Mucosa of rectum (tissue), 2 donors: ENCODE results near the gene OLFML3.
"Not testable (repeated sequence)": the region's sequence is repeated elsewhere in the genome, so short reads cannot be mapped to it uniquely, and the experiment has no call there.

ENCODE experiments used
- H3K27ac ChIP-seq, 2 donors: one replicate each; pipeline ENCODE4 v1.7.0; 2013; ENCODE audit warnings: inconsistent platforms in 2 of 2, low read depth in 2 of 2, low read length in 2 of 2
- H3K27me3 ChIP-seq, 2 donors: one replicate each; pipeline ENCODE4 v1.7.0; 2013; ENCODE audit warnings: low read length in 2 of 2; ENCODE audit not compliant: control insufficient read depth in 2 of 2, insufficient read depth in 2 of 2
- H3K36me3 ChIP-seq, 2 donors: one replicate each; pipeline ENCODE4 v1.7.0; 2013; ENCODE audit warnings: low read length in 2 of 2; ENCODE audit not compliant: control insufficient read depth in 2 of 2, insufficient read depth in 2 of 2
- H3K4me1 ChIP-seq, 2 donors: one replicate each; pipeline ENCODE4 v1.7.0; 2013; ENCODE audit warnings: low read length in 2 of 2, mild to moderate bottlenecking in 1 of 2; ENCODE audit not compliant: control insufficient read depth in 2 of 2, insufficient read depth in 2 of 2
- H3K4me3 ChIP-seq, 2 donors: one replicate each; pipeline ENCODE4 v1.7.0; 2013; ENCODE audit warnings: low read length in 2 of 2
- H3K9ac ChIP-seq, 2 donors: one replicate each; pipeline ENCODE4 v1.7.0; 2013; ENCODE audit warnings: low read length in 2 of 2, low read depth in 1 of 2, mild to moderate bottlenecking in 1 of 2
- H3K9me3 ChIP-seq, 2 donors: one replicate each; pipeline ENCODE4 v1.7.0; 2013; ENCODE audit warnings: low read length in 2 of 2; ENCODE audit not compliant: control insufficient read depth in 2 of 2
- donor health status: healthy.
- donor health status: Normal muscosa, but diverticular disease.

Gene OLFML3

GRCh38 chr1:114002492-114003239 is 23.4 kb downstream of the OLFML3 start:
- H3K27ac ChIP-seq = no peak overlapping the region
- no peaks in the 10 kb centered on the region for H3K36me3 ChIP-seq
- H3K4me1 ChIP-seq = no peaks in the 10 kb centered on the region
- H3K4me3 ChIP-seq = no peak overlapping the region
- H3K9me3 ChIP-seq = no peaks in the 10 kb centered on the region
- no peaks in the 10 kb centered on the region for H3K27me3 ChIP-seq
- no peak overlapping the region for H3K9ac ChIP-seq

- Histone ChIP-seq H3K9ac (no peak overlapping the region), H3K36me3 (no peaks in the 10 kb centered on the region), H3K4me1 (no peaks in the 10 kb centered on the region), H3K9me3 (no peaks in the 10 kb centered on the region), H3K27me3 (no peaks in the 10 kb centered on the region), H3K4me3 (no peak overlapping the region), H3K27ac (no peak overlapping the region)
Observed at GRCh38 chr1:114003431-114003830, 24.2 kb downstream of the OLFML3 start.

- not testable (repeated sequence) for H3K9ac ChIP-seq, H3K27ac ChIP-seq, H3K4me3 ChIP-seq, H3K4me1 ChIP-seq, H3K27me3 ChIP-seq, H3K36me3 ChIP-seq, H3K9me3 ChIP-seq
Observed at GRCh38 chr1:114006825-114007224, 27.6 kb downstream of the OLFML3 start.

- H3K27me3 ChIP-seq = no peaks in the 10 kb centered on the region
- H3K9me3 ChIP-seq = no peaks in the 10 kb centered on the region
Observed at GRCh38 chr1:114008480-114008941, 29.2 kb downstream of the OLFML3 start.

GRCh38 chr1:114008993-114009392 is 29.7 kb downstream of the OLFML3 start:
- H3K36me3 ChIP-seq = no peaks in the 10 kb centered on the region
- no peaks in the 10 kb centered on the region for H3K4me1 ChIP-seq
- no peak overlapping the region for H3K9ac ChIP-seq
- H3K4me3 ChIP-seq = no peak overlapping the region
- no peaks in the 10 kb centered on the region for H3K9me3 ChIP-seq
- no peak overlapping the region for H3K27ac ChIP-seq
- no peaks in the 10 kb centered on the region for H3K27me3 ChIP-seq

More at GRCh38 chr1:114008480-114008941, 29.2 kb downstream of the OLFML3 start:
- H3K4me1 ChIP-seq = no peaks in the 10 kb centered on the region
- no peak overlapping the region for H3K4me3 ChIP-seq
- no peaks in the 10 kb centered on the region for H3K36me3 ChIP-seq
- H3K27ac ChIP-seq = no peak overlapping the region
- H3K9ac ChIP-seq = no peak overlapping the region

- no peak overlapping the region for H3K4me3 ChIP-seq
- H3K4me1 ChIP-seq = no peaks in the 10 kb centered on the region
- H3K27ac ChIP-seq = no peak overlapping the region
- no peaks in the 10 kb centered on the region for H3K27me3 ChIP-seq
- H3K36me3 ChIP-seq = no peaks in the 10 kb centered on the region
- H3K9me3 ChIP-seq = no peaks in the 10 kb centered on the region
- H3K9ac ChIP-seq = no peak overlapping the region
Observed at GRCh38 chr1:114009393-114009792, 30.1 kb downstream of the OLFML3 start.

- no peak overlapping the region for H3K27ac ChIP-seq
- H3K36me3 ChIP-seq = no peaks in the 10 kb centered on the region
- no peaks in the 10 kb centered on the region for H3K4me1 ChIP-seq
- no peak overlapping the region for H3K9ac ChIP-seq
- H3K4me3 ChIP-seq = no peak overlapping the region
- H3K27me3 ChIP-seq = no peaks in the 10 kb centered on the region
- H3K9me3 ChIP-seq = no peaks in the 10 kb centered on the region
Observed at GRCh38 chr1:114010433-114011184, 31.3 kb downstream of the OLFML3 start.

- Histone ChIP-seq H3K36me3 (no peaks in the 10 kb centered on the region), H3K27ac (no peak overlapping the region), H3K4me3 (no peak overlapping the region), H3K4me1 (no peaks in the 10 kb centered on the region), H3K27me3 (no peaks in the 10 kb centered on the region), H3K9me3 (no peaks in the 10 kb centered on the region), H3K9ac (no peak overlapping the region)
Observed at GRCh38 chr1:114011796-114012195, 32.5 kb downstream of the OLFML3 start.

GRCh38 chr1:114015075-114015474 is 35.8 kb downstream of the OLFML3 start:
- Histone ChIP-seq H3K27me3 (no peaks in the 10 kb centered on the region), H3K4me3 (no peak overlapping the region), H3K9ac (no peak overlapping the region), H3K27ac (no peak overlapping the region), H3K4me1 (no peaks in the 10 kb centered on the region), H3K36me3 (no peaks in the 10 kb centered on the region), H3K9me3 (no peaks in the 10 kb centered on the region)

GRCh38 chr1:114019724-114020123 is 40.5 kb downstream of the OLFML3 start:
- not testable (repeated sequence) for H3K4me1 ChIP-seq, H3K27ac ChIP-seq, H3K9ac ChIP-seq, H3K27me3 ChIP-seq, H3K4me3 ChIP-seq, H3K9me3 ChIP-seq, H3K36me3 ChIP-seq
